Kidney glomerular epithelial cell (primary cell): ENCODE data around the gene CEP83.

Experiments used
- DNase-seq: peaks from one replicate; lab custom pipeline; 2025; lab: John Stamatoyannopoulos, UW

Gene CEP83

DNA sequence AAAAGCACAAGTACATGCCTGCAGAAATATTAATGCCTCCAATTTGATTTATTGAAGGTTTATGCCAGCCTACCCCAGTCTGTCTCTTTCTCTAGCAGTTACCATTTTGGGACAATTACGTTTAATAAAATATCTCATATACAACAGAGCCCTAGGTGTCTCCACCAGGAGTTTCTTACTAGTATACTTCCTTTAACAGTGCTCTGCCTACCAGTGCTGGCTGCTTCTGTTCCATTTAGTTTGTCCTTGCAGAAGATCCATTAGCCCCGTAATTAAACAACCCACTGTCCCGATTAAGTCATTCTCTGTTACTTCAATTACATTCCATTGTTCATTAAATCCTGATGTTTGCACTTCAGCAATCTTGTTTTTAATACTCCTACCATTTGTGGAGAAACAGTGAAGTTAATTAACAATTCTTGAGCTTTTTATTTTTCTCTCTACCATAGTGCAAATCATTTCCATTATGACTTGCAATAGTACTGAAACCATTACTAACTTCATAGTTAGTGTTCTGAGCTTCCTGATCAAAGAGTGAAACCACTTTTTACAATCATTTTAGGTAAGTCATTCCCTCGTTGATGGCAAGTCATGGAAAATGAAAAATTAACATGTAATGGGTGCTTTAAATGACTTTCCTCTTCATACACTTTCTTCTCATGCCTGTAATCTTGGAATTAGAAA lies 190.2 kb downstream of the CEP83 start:
- no peak for DNase-seq

DNA sequence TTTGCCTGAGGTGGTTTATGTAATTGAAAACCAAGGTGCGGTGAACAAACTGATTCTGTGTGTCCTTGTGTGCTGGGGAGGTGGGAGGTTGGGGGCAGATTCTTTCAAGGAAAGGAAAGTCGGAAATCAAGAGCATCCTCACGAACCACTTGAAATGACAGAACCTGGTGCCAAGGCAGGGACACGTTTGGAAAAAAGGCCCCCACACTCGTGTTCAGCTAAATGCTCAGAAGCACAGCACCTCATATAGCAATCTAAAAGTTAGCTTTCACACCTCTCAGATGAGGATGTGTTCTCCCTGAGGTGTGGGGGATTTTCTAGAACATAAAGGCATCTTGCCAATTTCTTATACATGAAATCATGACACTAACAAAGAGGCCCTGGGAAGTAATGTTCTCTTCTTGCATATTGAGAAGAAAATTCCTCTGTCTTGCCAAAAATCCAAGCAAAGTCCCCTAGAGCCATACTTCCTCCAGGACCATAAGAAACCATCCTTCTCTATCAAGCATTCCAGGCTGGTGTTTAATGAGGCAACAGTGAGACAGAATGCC lies 191.7 kb downstream of the CEP83 start:
- DNase-seq: no peak

DNA sequence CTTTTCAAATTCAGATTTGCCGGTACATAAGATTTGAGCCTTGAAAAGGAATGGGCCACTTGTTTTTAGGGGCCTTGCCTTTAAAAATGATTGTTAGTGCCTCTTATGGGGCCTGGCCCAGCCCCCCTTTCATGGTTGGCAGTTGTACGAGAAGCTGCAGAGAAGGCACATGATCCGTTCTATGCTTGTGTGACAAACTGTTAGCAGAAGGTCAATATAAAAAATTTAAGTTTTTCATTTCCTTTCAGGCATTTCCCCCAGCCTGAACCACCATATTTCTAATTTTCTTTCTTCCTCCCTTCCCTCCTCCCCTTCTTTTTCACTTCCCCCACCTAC lies 192.2 kb downstream of the CEP83 start:
- no peak for DNase-seq

DNA sequence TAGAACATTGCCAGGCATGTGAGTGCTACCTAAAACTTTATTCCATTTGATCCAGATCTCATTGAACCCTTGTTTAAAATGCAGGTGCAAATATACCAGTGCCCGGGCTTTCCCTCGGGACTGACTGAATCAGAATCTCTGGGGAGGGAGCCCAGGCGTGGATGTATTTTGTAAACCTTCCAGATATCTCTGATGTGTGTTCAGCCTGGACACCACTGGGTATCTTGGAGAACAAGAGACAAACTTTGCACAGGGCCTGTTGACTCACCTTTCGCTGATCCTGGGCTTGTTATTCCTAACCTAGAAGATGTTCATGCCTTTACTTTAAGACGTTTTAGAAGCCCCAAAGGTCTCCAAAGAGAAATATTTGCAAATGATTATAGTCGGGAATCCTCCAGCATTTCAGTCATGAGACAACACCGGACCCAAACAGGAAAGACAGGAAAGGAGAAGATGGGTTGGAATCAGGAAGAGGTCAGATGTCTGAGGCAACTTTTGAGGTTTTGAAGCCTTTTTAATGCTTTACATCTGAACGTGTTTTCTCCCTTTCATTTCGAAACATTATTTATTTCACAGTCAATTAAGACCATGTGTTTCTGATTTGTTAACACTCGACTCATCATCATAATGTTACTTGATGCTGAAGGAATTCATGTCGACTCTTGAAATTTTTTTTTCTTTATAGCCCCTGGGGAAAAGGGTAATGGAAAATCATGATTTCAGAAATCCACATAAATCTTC lies 192.7 kb downstream of the CEP83 start:
- no peak for DNase-seq

DNA sequence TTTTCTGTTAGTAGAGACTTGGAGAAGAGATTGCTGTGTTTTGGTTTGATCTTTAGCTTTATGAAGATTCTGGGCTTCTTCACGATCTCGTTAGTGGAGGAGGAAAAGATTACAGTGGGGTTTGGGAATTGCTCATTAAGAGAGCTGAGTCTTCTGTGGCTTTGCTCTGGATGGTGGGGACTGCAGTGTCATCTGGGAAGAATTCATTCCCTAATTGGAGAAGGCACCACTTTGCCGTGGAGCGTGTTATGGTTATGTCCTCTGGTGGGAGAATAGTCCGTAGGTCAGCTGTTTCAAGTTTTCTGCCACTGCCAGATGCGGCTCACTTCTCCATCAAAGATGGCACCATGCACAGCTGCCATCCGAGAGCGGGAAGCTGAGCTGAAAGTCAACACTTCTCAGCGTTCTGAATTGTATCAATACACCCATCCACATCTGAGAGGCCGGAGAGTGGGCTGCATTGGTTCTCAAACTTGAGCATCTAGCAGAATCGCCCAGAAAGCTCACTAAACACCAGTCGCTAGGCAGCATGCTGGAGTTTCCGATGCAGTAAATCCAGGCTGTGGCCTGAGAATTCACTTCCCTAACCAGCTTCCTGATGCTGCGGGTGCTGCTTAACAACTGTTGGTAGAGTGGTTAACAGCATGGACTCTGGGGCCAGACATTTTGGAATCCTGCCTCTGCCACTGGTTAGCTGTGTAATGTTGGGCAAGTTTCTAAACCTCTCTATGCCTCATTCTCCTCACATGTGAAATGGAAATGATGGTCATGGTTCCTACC lies 193.5 kb downstream of the CEP83 start:
- no peak for DNase-seq

DNA sequence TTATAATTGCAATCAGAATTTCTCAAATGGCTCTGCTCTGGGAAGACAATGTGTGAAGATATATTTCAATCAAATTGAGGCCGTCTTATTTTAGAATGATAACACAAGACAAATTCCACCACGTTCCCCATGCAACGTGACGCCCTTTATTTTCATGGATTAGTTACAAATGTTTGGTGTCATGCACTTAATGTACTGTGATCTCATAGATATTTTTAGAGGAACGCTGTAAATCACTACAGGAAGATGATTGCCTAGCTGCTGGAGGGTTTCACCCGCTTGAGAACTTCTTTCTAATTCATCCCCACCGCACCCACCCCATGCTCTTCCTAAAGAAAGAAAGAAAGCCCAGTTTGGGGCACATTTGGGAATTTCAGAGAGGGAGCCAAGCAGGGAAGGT lies 194.1 kb downstream of the CEP83 start:
- DNase-seq: no peak

DNA sequence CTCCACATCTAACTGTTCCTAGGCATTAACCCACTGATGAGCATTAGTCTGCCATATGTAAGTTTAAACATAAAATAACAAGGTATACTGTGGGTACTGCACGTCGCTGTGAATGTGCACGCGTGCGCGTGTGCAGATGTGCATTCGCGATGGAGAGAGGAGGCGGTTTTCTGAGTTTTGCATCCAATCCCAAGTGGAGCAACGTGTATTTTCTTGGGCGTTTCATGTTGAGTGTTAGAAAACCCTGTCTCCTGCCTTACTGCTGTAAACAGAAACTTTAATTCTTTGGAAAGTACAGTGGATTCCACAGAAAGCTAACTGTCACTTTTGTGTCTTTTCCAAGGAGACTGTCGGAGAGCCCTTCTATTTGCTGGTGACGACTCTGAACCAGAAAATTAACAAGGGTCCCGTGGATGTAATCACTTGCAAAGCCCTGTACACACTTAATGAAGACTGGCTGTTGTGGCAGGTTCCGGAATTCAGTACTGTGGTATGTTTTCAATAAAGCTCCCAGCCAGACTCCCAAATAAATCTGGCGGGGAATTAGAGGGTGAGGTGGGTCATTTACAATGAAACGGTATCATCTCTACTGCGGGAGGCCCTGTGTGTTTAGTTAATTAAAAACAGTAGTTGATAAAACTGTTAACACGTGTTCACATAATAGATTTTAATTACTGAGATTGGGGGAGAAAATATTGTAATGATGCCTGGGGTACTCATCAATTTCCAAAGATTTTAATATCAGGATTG lies 194.8 kb downstream of the CEP83 start:
- no peak for DNase-seq

DNA sequence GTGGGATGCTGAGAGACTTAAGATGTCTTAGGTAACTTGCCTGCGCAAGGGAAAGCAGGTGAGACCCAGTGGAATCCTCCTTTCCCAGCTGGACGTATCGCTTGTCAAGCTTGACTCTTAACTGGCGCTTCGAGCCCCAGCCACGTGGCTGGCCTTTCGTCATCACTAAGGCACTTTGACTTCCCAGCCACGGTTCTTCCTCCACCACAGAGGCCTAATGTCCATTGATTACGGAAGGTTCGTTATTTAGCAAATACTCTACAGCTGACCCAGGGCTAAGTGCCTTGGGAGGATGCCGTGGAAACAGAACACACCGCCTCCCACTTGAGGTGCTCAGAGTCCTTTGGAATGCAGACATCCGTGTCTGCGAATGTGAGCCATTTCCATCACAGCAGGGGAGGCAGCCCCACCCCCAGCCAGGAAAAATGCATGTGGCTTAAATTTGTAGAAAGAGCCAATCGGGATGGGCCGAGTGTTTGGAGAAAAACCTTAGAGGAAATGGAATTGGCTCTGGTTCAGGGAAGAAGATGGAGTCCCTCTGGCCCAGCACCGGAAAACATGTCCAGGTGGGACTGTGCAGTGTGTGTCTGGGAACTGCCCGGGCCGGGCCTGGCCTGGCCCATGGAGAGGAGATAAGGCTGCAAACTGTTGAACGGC lies 195.6 kb downstream of the CEP83 start:
- no peak for DNase-seq

DNA sequence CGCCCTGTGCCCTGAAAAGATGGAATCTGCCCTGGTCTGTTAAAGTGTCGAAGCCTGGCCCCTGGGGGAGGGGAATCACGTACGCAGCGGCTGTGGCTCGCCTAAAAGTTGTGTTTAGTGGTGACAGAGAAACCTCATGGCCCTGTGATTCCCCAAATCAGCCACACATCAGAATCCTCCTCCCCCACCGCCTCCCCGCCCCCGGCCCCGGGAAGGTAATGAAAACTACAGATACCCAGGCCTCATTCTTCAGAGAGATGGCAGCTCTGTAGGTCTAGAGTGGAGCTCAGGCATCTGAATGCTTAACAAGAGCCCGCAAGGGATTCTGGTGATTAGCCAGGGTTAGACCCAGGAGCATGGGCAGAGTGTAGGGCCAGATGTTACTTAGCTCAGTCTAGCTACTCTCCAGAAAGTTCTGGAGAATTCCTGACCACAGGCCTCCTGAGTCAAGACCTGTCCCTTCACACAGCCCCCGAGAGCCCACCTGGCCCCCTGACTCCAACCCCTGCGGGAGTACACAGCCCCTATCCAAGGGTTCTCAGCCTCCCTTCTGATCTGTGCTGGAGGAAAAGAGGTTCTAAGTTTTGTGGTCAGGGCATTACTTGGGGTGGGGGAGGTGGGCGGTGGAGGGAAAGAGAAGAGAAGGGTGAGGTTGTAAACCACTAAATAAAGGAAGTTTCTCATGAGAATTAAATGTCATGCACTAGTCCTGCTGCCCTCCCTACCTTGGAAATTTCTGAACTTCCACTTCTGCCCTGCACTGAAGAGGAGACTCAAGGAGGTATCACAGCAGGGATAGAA lies 196.5 kb downstream of the CEP83 start:
- DNase-seq: no peak

DNA sequence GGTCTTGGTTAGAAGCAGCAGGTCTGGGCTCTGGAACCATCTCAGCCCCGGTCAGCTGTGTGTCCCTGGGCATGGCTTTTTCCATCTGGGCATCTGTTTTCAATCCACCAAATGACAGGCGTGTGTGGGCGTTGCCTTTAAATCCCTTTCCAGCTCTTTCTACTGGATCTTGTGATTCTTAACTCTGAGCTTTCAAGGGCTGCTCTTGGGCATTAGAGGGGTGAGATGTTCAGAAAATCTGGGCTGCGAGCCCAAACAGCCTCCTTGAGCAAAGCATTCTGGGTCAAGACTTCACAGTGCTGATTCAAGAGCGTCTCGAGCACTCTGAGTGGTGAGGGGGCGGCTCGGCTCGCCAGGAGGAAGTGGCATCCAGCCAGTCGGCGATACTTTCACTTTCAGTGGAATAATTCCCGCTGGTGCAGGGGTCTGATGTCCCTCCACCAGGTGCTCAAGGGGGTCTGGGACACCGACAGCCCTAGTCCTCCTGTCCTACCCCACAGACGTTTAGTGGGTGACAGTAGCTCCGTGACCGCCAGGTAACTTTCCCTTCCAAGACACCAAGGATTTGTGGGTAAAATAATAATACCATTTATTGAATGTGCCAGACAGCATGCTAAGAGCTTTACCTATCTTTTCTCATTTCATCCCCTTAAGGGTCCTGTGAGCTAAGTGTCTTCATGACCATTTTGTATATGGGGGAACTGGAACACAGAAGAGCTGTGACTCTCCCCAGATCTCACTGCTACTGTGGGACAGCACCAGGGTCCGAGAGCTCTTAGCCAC lies 197.2 kb downstream of the CEP83 start:
- peak; percentile 81 for DNase-seq

DNA sequence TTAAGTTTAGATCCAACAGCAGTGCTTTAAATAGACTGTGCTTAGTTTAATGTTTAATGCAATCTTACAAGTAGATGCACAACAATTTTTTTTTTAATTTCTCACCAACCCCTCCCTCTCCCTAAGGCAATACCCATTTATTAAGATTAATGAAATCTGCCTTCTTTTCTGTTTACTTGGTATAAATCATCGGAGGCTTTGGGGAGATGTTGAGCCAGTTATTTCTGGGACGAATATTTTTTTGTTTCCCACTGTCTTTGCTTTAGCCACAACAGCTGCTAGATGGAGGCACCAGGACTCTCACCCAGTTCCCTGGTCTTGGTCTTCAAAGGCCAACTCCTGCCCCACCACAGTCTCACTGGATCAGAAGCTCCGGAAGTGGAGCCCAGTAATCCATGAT lies 197.9 kb downstream of the CEP83 start:
- DNase-seq: no peak

DNA sequence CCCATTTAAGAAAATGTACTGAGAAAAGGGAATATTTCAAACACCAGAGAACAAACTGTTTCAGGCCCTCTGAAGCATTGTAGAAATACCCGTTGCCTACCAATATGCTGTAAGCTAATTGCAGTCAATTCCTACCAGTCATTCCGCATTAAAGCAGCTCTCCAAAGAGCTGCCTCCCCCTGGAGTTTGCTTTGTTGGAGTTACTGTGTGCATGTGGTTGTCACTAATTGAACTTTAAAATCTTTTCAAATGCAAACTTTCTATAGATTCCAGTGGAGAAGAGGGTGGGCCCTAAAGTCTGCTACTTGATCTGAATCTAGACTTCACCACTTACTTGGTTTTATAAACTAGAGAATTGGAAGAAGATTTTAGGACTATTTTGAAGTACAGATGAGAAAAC lies 198.5 kb downstream of the CEP83 start:
- DNase-seq: no peak

DNA sequence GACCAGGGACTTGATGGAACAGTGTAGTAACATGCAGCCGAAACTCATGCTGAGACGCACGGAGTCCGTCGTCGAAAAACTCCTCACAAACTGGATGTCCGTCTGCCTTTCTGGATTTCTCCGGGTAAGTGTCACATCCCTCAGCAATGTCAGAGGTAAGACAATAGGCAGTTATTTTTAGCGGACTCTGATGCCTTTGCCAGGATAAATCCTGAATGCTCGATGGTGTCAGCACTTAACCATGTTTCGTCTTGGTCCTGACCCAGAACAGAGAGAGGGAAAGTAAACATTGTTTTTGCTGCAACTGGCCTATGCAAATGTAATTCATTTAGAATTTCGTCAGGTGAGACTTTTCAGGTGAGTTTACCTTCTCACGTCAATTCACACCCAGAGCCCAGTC lies 198.9 kb downstream of the CEP83 start:
- no peak for DNase-seq

DNA sequence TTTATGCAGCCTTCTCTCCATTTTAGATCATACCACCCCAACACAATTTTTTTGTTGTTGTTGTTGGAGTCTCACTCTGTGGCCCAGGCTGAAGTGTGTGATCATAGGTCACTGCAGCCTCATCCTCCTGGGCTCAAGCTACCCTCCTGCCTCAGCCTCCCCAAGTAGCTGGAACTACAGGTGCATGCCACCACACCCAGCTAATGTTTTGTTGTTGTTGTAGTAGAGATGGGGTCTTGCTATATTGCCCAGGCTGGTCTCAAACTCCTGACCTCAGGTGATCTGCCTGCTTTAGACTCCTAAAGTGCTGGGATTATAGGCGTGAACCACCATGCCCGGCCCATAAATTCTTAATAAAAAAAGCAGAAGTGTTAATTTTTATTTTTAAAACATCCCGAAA lies 199.7 kb downstream of the CEP83 start:
- DNase-seq: no peak

DNA sequence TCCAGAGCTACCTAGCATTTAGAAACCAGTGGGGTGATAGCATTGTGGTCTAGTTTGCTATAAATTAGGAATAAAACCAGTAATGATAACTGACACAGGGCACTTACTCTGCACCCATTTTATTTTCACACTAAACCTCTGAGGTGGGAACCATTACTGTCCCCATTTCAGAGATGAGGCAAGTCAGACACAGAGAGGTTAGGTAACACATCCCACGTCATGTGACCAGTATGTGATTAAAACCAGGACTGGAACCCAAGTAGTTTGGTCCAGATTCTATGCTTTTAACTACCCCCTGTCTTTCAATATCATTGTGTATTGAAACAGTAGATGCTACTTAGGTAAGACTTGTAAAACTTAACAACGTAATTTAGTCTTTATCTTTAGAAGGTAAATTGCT lies 201.1 kb downstream of the CEP83 start:
- DNase-seq: no peak
